Purkinje cell (primary cell): ENCODE results near the gene GTF2H3. TPM values are rescaled to one million over a fixed set of nuclear protein-coding genes. Genes with fewer than 3 reads are reported as not detected.

Source experiments
- polyA plus RNA-seq: library from polyadenylated mRNA; unstranded; fragments of >200 nt; fragmentation: Nextera tagmentation; gene quantifications from 2 replicates; pipeline ENCODE4 v1.2.1, GENCODE V29; 2014

GTF2H3 gene
- 13.9 and 17.2 TPM in 2 replicates for polyA plus RNA-seq

DNA sequence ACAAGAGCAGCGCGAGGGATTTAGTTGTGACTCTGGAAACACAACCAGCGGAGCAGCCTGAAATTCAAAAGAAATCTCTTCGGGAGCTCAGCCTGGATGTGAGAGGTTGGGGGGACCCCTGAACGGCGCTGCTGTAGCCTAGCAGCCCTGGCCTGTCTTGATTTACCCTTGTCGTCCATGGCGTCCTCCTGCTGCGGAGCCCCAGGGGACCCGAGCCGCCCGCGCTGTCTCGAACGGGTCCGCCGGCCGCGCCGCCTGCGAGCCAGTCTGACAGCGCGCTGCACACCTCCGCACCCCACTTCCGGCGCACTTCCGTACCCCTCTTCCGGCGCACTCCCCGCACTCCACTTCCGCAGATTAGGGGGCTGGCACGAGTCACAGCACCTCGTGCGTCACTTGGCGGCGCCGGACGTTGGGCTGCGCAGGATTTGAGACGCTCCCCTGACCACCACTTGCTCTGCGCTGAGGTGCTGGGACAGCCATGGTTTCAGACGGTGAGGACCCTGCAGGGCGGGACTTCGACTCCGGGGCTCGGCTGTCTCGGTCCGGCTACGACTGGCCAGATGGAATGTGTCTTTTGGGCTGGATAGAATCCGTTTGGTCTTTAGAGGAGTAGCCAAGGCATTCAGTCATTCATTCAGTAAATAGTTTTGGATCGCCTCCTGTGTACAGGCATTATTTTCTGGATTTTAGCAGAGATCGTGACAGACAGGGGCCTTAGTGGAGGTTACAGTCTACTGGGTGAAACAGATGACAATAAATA, at the start of gene GTF2H3, which contains the start of gene EIF2B1:
Gene GTF2H3, plus strand, starts transcription at position 451 of the 763 bp plus-strand sequence. Its CDS starts 31 bp downstream, at position 482.
Gene EIF2B1, minus strand, starts transcription at position 308 of the 763 bp plus-strand sequence. Its CDS starts 129 bp downstream, at position 179.

GRCh38 chr12:123601602-123602489, 31.8 kb upstream of the GTF2H3 start, which contains the start of gene DDX55:
DDX55 (plus strand) TSS chr12:123602099; CDS start chr12:123602149, 50 bp downstream.

GRCh38 chr12:123670882-123671728, 37.5 kb downstream of the GTF2H3 start, which contains the start of gene TCTN2:
TCTN2 (plus strand) TSS chr12:123671113; CDS start chr12:123671241, 128 bp downstream.

Other genes starting within 250 kb of the GTF2H3 start
- 3.1 and 5.3 TPM in 2 replicates for gene KMT5A, start 249.7 kb upstream of the GTF2H3 start, polyA plus RNA-seq
- gene RILPL2, start 197.1 kb upstream of the GTF2H3 start, polyA plus RNA-seq = 0.15 and 0.90 TPM in 2 replicates
- gene SNRNP35, start 175.7 kb upstream of the GTF2H3 start, polyA plus RNA-seq = 48.6 and 58.7 TPM in 2 replicates
- 0.50 and 6.8 TPM in 2 replicates for gene RILPL1, start 100.1 kb upstream of the GTF2H3 start, polyA plus RNA-seq
- gene TMED2, start 49.3 kb upstream of the GTF2H3 start, polyA plus RNA-seq = 121 and 146 TPM in 2 replicates
- 5.2 and 11.7 TPM in 2 replicates for gene DDX55, start 31.7 kb upstream of the GTF2H3 start, polyA plus RNA-seq
- gene EIF2B1, start 143 bp upstream of the GTF2H3 start, polyA plus RNA-seq = 17.0 and 17.3 TPM in 2 replicates
- gene TCTN2, start 37.3 kb downstream of the GTF2H3 start, polyA plus RNA-seq = 0.98 and 2.4 TPM in 2 replicates
- gene ATP6V0A2, start 78.5 kb downstream of the GTF2H3 start, polyA plus RNA-seq = 2.9 and 8.4 TPM in 2 replicates
- gene DNAH10, start 128.5 kb downstream of the GTF2H3 start, polyA plus RNA-seq = 1.8 TPM in 2 replicates